ENCODE measurements around the gene TCF7L2. TPM values are rescaled to one million over a fixed set of nuclear protein-coding genes. Genes with fewer than 3 reads are reported as not detected.

The TCF7L2 gene
- polyA plus RNA-seq, 1 donor from 2014 or later: 1.7 TPM

DNA sequence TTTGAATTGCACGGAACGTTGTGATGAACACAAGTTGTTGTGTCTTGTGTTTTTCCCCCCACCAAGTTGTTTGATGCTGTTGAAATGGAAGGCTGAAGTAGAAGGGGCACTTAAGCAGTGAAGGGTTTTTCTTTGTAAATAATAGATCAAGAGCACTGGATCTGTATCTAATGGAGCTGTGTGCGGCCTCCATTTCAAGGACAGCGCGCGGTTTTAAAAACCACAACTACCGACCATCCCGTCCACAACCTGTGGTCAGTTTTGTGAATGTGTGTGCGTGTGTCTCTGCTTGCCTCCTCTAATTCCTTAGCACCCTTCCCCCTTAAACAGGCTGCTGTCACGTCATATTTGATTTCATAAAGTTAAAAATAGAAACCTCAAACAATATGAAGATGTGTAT lies 165.5 kb downstream of the TCF7L2 start:
- Histone ChIP-seq H3K27me3 (ENCODE audit: insufficient read depth, low read depth, low read length) (no peaks in the 10 kb centered on the region), H3K79me2 (replicated peaks; ENCODE audit: insufficient read depth, low read length) (peaks cover 11% of the 10 kb centered on the region), H3K4me3 (ENCODE audit: low read length) (no peak overlapping the region), H4K20me1 (ENCODE audit: insufficient read depth) (no peaks in the 10 kb centered on the region), H3K4me2 (ENCODE audit: low read length) (no peak overlapping the region), H2AFZ (ENCODE audit: low read depth, low read length) (no peak overlapping the region), H3K9me2 (ENCODE audit: insufficient read depth, low read length) (no peaks in the 10 kb centered on the region), H3K36me3 (ENCODE audit: insufficient read depth, low read length) (no peaks in the 10 kb centered on the region), H3K27ac (ENCODE audit: low read length) (no peak overlapping the region), H3F3A (ENCODE audit: insufficient read depth, low read length, poor library complexity, severe bottlenecking) (no peaks in the 10 kb centered on the region), H3K9me3 (ENCODE audit: low read length) (no peaks in the 10 kb centered on the region), H3K9ac (ENCODE audit: low read length) (no peak overlapping the region)
- TF ChIP-seq MXI1 (conservative IDR thresholded peaks at IDR 0.05; ENCODE audit: poor library complexity, severe bottlenecking) (no peak), SMC3 (conservative IDR thresholded peaks at IDR 0.05; ENCODE audit: poor library complexity) (no peak), EZH2 (IDR thresholded peaks at IDR 0.05; ENCODE audit: borderline replicate concordance, insufficient read depth, low read length, poor library complexity, severe bottlenecking) (no peak), POLR2AphosphoS5 (IDR thresholded peaks at IDR 0.05) (no peak), EP300 (conservative IDR thresholded peaks at IDR 0.05; ENCODE audit: poor library complexity, severe bottlenecking) (no peak), TAF1 (IDR thresholded peaks at IDR 0.05; ENCODE audit: low read depth) (no peak), RAD21 (conservative IDR thresholded peaks at IDR 0.05) (no peak)
- TF ChIP-seq, protein P1, sequence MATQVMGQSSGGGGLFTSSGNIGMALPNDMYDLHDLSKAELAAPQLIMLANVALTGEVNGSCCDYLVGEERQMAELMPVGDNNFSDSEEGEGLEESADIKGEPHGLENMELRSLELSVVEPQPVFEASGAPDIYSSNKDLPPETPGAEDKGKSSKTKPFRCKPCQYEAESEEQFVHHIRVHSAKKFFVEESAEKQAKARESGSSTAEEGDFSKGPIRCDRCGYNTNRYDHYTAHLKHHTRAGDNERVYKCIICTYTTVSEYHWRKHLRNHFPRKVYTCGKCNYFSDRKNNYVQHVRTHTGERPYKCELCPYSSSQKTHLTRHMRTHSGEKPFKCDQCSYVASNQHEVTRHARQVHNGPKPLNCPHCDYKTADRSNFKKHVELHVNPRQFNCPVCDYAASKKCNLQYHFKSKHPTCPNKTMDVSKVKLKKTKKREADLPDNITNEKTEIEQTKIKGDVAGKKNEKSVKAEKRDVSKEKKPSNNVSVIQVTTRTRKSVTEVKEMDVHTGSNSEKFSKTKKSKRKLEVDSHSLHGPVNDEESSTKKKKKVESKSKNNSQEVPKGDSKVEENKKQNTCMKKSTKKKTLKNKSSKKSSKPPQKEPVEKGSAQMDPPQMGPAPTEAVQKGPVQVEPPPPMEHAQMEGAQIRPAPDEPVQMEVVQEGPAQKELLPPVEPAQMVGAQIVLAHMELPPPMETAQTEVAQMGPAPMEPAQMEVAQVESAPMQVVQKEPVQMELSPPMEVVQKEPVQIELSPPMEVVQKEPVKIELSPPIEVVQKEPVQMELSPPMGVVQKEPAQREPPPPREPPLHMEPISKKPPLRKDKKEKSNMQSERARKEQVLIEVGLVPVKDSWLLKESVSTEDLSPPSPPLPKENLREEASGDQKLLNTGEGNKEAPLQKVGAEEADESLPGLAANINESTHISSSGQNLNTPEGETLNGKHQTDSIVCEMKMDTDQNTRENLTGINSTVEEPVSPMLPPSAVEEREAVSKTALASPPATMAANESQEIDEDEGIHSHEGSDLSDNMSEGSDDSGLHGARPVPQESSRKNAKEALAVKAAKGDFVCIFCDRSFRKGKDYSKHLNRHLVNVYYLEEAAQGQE (IDR thresholded peaks at IDR 0.05; ENCODE audit: borderline replicate concordance): no peak
- TF ChIP-seq, protein P2, sequence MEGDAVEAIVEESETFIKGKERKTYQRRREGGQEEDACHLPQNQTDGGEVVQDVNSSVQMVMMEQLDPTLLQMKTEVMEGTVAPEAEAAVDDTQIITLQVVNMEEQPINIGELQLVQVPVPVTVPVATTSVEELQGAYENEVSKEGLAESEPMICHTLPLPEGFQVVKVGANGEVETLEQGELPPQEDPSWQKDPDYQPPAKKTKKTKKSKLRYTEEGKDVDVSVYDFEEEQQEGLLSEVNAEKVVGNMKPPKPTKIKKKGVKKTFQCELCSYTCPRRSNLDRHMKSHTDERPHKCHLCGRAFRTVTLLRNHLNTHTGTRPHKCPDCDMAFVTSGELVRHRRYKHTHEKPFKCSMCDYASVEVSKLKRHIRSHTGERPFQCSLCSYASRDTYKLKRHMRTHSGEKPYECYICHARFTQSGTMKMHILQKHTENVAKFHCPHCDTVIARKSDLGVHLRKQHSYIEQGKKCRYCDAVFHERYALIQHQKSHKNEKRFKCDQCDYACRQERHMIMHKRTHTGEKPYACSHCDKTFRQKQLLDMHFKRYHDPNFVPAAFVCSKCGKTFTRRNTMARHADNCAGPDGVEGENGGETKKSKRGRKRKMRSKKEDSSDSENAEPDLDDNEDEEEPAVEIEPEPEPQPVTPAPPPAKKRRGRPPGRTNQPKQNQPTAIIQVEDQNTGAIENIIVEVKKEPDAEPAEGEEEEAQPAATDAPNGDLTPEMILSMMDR (IDR thresholded peaks at IDR 0.05; ENCODE audit: poor library complexity, severe bottlenecking): no peak

DNA sequence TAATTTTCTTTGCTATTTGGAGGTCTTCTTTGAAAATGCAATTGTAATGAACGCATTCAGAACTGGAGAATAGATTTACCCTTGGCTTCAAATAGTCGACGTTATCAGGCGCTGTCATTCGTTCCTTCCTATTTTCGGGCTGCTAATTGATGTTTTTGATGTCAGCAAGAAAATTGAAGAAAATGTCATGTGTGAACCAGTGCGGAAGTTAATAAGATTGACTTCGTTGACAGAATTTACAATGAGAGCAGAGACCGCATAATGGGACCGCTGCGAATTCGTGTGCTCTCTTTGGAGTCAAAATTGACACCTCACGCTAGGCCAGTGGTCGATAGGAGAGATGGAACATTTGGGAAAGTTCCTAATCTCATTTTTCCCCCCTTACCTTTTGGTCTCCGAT lies 168.8 kb downstream of the TCF7L2 start:
- H3K79me2 ChIP-seq (replicated peaks; ENCODE audit: insufficient read depth, low read length): peaks cover 12% of the 10 kb centered on the region
- no peaks in the 10 kb centered on the region for H3F3A ChIP-seq (ENCODE audit: insufficient read depth, low read length, poor library complexity, severe bottlenecking)
- no peaks in the 10 kb centered on the region for H4K20me1 ChIP-seq (ENCODE audit: insufficient read depth)
- H3K4me3 ChIP-seq (ENCODE audit: low read length): no peak overlapping the region
- H3K4me2 ChIP-seq (ENCODE audit: low read length): no peak overlapping the region
- H3K27me3 ChIP-seq (ENCODE audit: insufficient read depth, low read depth, low read length): peaks cover 3% of the 10 kb centered on the region
- no peaks in the 10 kb centered on the region for H3K9me3 ChIP-seq (ENCODE audit: low read length)
- H3K9me2 ChIP-seq (ENCODE audit: insufficient read depth, low read length): no peaks in the 10 kb centered on the region
- H2AFZ ChIP-seq (ENCODE audit: low read depth, low read length): no peak overlapping the region
- no peak overlapping the region for H3K9ac ChIP-seq (ENCODE audit: low read length)
- TF ChIP-seq EZH2 (IDR thresholded peaks at IDR 0.05; ENCODE audit: borderline replicate concordance, insufficient read depth, low read length, poor library complexity, severe bottlenecking) (no peak), SMC3 (conservative IDR thresholded peaks at IDR 0.05; ENCODE audit: poor library complexity) (no peak), MXI1 (conservative IDR thresholded peaks at IDR 0.05; ENCODE audit: poor library complexity, severe bottlenecking) (no peak), TAF1 (IDR thresholded peaks at IDR 0.05; ENCODE audit: low read depth) (no peak), EP300 (conservative IDR thresholded peaks at IDR 0.05; ENCODE audit: poor library complexity, severe bottlenecking) (peak; percentile 63), POLR2AphosphoS5 (IDR thresholded peaks at IDR 0.05) (peak; percentile 36), RAD21 (conservative IDR thresholded peaks at IDR 0.05) (no peak)
- TF ChIP-seq, protein P2 (IDR thresholded peaks at IDR 0.05; ENCODE audit: poor library complexity, severe bottlenecking): no peak
- H3K27ac ChIP-seq (ENCODE audit: low read length): no peak overlapping the region
- no peaks in the 10 kb centered on the region for H3K36me3 ChIP-seq (ENCODE audit: insufficient read depth, low read length)
